Smooth muscle cell (in vitro differentiated cells): ENCODE measurements around the gene NUP50. TPM values are rescaled to one million over a fixed set of nuclear protein-coding genes. Genes with fewer than 3 reads are reported as not detected.

Experiments
- DNase-seq: peaks from one replicate; lab custom pipeline; 2025; ENCODE audit not compliant: unreplicated experiment; lab: John Stamatoyannopoulos, UW
- H2AFZ ChIP-seq: fragments of 200-600 bp; sonication (generic); 2 replicates; pipeline ENCODE4 v1.6.0; 2016; ENCODE audit warnings: antibody characterized with exemption, low read depth, mild to moderate bottlenecking
- H3F3A ChIP-seq: fragments of 200-600 bp; sonication (generic); 2 replicates; pipeline ENCODE4 v1.6.0; 2017; ENCODE audit warnings: antibody characterized with exemption, low read depth
- H3K27ac ChIP-seq: fragments of 200-600 bp; sonication (generic); 2 replicates; pipeline ENCODE4 v1.5.1; 2016; ENCODE audit warnings: low read depth, mild to moderate bottlenecking
- H3K27me3 ChIP-seq: fragments of 200-600 bp; sonication (generic); 2 replicates; pipeline ENCODE4 v1.6.1; 2016; ENCODE audit warnings: low read depth, mild to moderate bottlenecking
- H3K36me3 ChIP-seq: fragments of 200-600 bp; sonication (generic); 2 replicates; pipeline ENCODE4 v1.5.1; 2016; ENCODE audit warnings: low read depth
- H3K4me1 ChIP-seq: fragments of 200-600 bp; sonication (generic); 2 replicates; pipeline ENCODE4 v1.5.1; 2016; ENCODE audit warnings: low read depth
- H3K4me2 ChIP-seq: fragments of 200-600 bp; sonication (generic); 2 replicates; pipeline ENCODE4 v1.6.0; 2016; ENCODE audit warnings: mild to moderate bottlenecking
- H3K4me3 ChIP-seq: fragments of 200-600 bp; sonication (generic); 2 replicates; pipeline ENCODE4 v1.5.1; 2016; ENCODE audit warnings: mild to moderate bottlenecking
- H3K79me2 ChIP-seq: fragments of 200-600 bp; sonication (generic); 2 replicates; pipeline ENCODE4 v1.6.0; 2016; ENCODE audit warnings: low read depth, mild to moderate bottlenecking
- H3K9ac ChIP-seq: fragments of 200-600 bp; sonication (generic); 2 replicates; pipeline ENCODE4 v1.6.0; 2016; ENCODE audit warnings: low read depth
- H3K9me3 ChIP-seq: fragments of 200-600 bp; sonication (generic); replicated peaks from 2 replicates; pipeline ENCODE4 v1.5.1; 2016; ENCODE audit warnings: low read depth
- H4K20me1 ChIP-seq: fragments of 200-600 bp; sonication (generic); 2 replicates; pipeline ENCODE4 v1.6.0; 2016; ENCODE audit warnings: low read depth
- WGBS: methylation state at CpG from one replicate; pipeline ENCODE4 v1.1.7; 2016; ENCODE audit warnings: low lambda C conversion rate; 5-methylcytosine and 5-hydroxymethylcytosine counted together
- polyA plus RNA-seq: library from polyadenylated mRNA; unstranded; fragments of >200 nt; fragmentation: Nextera tagmentation; extraction: Ambion mirVana; gene quantifications from 2 replicates; pipeline ENCODE4 v1.2.1, GENCODE V29; 2016
- total RNA-seq: library from RNA; depleted of rRNA; stranded (reverse); fragments of >200 nt; gene quantifications from 2 replicates; pipeline ENCODE4 v1.2.3, GENCODE V29; 2014
- TF ChIP-seq, protein P1 (sequence below): fragments of 200-600 bp; sonication (generic); IDR thresholded peaks from 2 replicates; pipeline ENCODE4 v1.5.1; 2017; ENCODE audit warnings: borderline replicate concordance, mild to moderate bottlenecking, antibody characterized with exemption; ENCODE audit not compliant: insufficient read depth, poor library complexity, severe bottlenecking

The NUP50 gene
- total and polyA plus RNA-seq, 2 experiments from 2014 or later: 18.6 to 21.0 TPM

DNA sequence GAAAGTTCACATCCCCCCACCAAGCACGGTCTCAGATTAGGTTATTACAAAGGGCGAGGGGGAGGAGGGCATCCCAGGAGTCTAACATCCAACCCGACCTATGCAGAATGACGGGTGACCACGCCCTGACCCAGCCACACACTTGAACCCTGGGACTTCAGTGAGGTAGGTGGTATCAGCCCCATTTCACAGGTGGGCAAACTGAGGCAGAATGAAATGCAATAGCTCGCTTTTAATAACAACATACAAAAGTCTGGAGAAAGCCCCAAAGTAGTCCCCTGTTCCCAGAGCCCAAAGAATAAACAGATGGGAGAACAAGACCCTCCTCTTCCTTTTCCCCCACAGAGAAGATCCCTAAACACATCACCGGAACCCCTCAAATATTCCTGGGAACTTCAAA is 31.9 kb downstream of the NUP50 start:
- H2AFZ ChIP-seq: no peak overlapping the region
- H3K9ac ChIP-seq: no peak overlapping the region
- no peaks in the 10 kb centered on the region for H3K27me3 ChIP-seq
- H4K20me1 ChIP-seq: peaks cover 1% of the 10 kb centered on the region
- no peaks in the 10 kb centered on the region for H3K36me3 ChIP-seq
- TF ChIP-seq, protein P1, sequence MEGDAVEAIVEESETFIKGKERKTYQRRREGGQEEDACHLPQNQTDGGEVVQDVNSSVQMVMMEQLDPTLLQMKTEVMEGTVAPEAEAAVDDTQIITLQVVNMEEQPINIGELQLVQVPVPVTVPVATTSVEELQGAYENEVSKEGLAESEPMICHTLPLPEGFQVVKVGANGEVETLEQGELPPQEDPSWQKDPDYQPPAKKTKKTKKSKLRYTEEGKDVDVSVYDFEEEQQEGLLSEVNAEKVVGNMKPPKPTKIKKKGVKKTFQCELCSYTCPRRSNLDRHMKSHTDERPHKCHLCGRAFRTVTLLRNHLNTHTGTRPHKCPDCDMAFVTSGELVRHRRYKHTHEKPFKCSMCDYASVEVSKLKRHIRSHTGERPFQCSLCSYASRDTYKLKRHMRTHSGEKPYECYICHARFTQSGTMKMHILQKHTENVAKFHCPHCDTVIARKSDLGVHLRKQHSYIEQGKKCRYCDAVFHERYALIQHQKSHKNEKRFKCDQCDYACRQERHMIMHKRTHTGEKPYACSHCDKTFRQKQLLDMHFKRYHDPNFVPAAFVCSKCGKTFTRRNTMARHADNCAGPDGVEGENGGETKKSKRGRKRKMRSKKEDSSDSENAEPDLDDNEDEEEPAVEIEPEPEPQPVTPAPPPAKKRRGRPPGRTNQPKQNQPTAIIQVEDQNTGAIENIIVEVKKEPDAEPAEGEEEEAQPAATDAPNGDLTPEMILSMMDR: no peak
- DNase-seq: no peak
- H3F3A ChIP-seq: peaks cover 3% of the 10 kb centered on the region
- no peaks in the 10 kb centered on the region for H3K79me2 ChIP-seq
- H3K4me3 ChIP-seq: no peak overlapping the region
- no peaks in the 10 kb centered on the region for H3K9me3 ChIP-seq
- H3K4me2 ChIP-seq: no peak overlapping the region
- H3K27ac ChIP-seq: no peak overlapping the region
- H3K4me1 ChIP-seq: no peaks in the 10 kb centered on the region
- WGBS: 96% methylated on average over 7 of the region's 7 CpGs

DNA sequence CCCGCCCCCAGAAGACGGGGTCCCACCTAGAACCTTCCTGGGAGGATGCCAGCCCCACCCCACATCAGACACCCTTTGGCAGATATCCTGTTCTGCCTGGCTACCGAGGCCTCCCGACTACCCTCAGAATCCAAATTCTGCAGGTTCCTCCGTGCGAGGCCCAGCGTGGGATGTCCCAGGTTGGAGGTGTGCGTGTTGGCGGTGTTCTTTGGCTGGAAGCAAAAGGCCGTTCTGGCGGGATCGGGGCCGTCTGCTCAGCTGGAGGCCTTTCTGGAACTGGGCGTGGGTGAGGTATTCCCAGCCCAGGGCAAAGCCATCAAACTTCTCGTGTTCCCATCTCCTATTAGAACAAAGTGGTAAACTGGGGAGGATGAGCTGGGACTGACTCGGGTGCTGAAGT is 32.6 kb downstream of the NUP50 start:
- no peaks in the 10 kb centered on the region for H3K27me3 ChIP-seq
- no peak overlapping the region for H3K27ac ChIP-seq
- peaks cover 8% of the 10 kb centered on the region for H4K20me1 ChIP-seq
- DNase-seq: no peak
- H2AFZ ChIP-seq: no peak overlapping the region
- H3K4me1 ChIP-seq: peaks cover 2% of the 10 kb centered on the region
- TF ChIP-seq, protein P1: no peak
- H3K79me2 ChIP-seq: no peaks in the 10 kb centered on the region
- H3K9me3 ChIP-seq: no peaks in the 10 kb centered on the region
- H3F3A ChIP-seq: peaks cover 3% of the 10 kb centered on the region
- no peak overlapping the region for H3K9ac ChIP-seq
- H3K4me3 ChIP-seq: no peak overlapping the region
- no peaks in the 10 kb centered on the region for H3K36me3 ChIP-seq
- 97% methylated on average over 16 of the region's 16 CpGs for WGBS
- H3K4me2 ChIP-seq: no peak overlapping the region

DNA sequence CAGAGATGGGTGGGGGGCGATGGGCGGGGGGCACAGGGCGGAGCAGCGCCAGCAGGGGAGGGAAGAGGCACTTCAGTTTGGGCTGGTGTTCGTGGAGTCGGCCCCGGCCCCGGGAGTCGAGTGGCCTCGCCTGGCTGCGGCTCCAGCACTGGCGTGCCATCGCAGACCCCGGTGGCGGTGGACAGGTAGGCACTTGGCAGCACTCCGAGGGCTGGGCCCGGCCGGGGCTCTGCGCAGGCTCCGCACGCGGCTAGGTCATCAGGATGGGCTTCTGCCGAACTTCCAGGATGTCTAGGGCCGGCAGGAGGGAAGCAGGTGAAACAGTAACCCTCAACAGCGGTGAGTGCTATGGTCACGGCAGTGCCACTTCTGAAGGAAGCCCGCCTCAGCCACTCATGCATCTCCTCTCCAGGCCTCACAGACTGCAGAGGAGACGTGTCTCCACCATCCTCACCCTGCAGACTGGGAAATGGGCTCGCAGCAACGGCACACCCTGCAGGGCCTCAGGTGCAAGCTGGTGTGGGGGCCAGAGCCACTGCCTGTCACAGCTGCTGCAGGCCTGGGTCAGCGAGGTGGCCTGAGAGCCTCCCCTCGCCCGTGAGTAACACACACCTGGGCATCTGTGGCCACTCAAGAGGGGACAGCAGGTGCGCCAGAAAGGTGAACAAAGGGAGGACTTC is 33.3 kb downstream of the NUP50 start:
- WGBS: 94% methylated on average over 27 of the region's 34 CpGs
- Histone ChIP-seq H3K4me1 (peaks cover 5% of the 10 kb centered on the region), H3K4me3 (no peak overlapping the region), H3K9ac (no peak overlapping the region), H2AFZ (no peak overlapping the region), H4K20me1 (peaks cover 14% of the 10 kb centered on the region), H3K36me3 (no peaks in the 10 kb centered on the region), H3F3A (peaks cover 3% of the 10 kb centered on the region), H3K27ac (no peak overlapping the region), H3K9me3 (no peaks in the 10 kb centered on the region), H3K79me2 (no peaks in the 10 kb centered on the region), H3K4me2 (no peak overlapping the region), H3K27me3 (no peaks in the 10 kb centered on the region)
- no peak for DNase-seq
- TF ChIP-seq, protein P1: no peak
